LNCaP clone FGC (cell line): ENCODE data around the gene CACNA1B.

Experiments
- DNase-seq: peaks from one replicate; pipeline ENCODE4 v3.0.0-alpha.2; 2011; ENCODE audit warnings: low read depth
- H3K4me3 ChIP-seq: 2 replicates; pipeline ENCODE4 v1.5.1; 2011; ENCODE audit warnings: mild to moderate bottlenecking, low read depth, low read length, control low read depth
- TF ChIP-seq, protein P1 (sequence below): IDR thresholded peaks from 2 replicates; pipeline ENCODE4 v1.5.1; 2012; ENCODE audit warnings: mild to moderate bottlenecking; ENCODE audit not compliant: control insufficient read depth, insufficient read depth; ENCODE audit errors: extremely low read depth

CACNA1B gene

DNA sequence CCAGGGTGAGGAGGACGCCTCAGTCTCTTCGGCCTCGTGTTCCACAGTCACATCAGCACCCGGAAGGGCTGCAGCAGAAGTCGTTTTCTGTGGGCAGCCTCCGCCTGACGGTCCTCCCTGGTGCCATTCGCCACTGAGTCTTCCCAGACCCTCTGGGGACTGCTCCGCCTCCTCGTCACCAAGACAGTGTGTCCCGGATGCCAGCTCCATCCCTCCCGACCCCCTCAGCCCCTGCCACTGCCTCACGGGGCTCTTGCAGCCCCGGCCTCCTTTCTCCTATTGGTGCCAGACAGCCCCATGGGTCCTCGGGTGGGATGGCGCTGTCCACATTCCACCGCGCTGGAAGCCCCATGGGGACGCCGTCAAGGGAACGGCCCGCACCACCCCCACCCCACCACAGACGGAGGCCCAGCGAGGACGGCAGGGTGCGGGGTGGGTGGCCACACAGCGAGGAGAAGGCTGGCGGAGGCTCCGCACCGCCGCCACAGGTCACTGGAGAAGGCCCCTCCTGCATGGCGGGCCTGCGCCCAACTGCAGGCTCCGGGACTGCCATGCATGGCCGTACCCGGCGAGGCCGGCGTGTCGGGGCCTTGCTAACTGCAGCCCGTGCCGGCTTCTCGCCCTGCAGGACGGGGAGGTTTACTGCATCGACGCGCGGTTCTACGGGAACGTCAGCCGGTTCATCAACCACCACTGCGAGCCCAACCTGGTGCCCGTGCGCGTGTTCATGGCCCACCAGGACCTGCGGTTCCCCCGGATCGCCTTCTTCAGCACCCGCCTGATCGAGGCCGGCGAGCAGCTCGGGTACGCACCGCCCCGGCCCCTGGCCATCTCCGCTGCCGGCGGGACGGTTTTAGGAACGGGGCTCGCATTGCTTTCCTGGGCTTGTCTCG lies 43.6 kb upstream of the CACNA1B start:
- H3K4me3 ChIP-seq, result no peak overlapping the region

DNA sequence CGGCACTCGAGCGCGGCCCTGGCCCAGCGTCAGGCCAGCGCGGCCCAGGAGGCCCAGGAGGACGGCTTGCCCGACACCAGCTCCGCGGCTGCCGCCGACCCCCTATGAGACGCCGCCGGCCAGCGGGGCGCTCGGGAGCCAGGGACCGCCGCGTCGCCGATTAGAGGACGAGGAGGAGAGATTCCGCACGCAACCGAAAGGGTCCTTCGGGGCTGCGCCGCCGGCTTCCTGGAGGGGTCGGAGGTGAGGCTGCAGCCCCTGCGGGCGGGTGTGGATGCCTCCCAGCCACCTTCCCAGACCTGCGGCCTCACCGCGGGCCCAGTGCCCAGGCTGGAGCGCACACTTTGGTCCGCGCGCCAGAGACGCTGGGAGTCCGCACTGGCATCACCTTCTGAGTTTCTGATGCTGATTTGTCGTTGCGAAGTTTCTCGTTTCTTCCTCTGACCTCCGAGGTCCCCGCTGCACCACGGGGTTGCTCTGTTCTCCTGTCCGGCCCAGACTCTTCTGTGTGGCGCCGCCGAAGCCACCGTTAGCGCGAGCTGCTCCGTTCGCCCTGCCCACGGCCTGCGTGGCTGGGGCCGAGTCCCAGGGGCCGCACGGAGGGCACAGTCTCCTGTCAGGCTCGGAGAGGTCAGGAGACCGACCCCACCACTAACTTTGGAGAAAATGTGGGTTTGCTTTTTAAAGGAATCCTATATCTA lies 42.6 kb upstream of the CACNA1B start:
- H3K4me3 ChIP-seq, result no peak overlapping the region
- TF ChIP-seq, protein P1, sequence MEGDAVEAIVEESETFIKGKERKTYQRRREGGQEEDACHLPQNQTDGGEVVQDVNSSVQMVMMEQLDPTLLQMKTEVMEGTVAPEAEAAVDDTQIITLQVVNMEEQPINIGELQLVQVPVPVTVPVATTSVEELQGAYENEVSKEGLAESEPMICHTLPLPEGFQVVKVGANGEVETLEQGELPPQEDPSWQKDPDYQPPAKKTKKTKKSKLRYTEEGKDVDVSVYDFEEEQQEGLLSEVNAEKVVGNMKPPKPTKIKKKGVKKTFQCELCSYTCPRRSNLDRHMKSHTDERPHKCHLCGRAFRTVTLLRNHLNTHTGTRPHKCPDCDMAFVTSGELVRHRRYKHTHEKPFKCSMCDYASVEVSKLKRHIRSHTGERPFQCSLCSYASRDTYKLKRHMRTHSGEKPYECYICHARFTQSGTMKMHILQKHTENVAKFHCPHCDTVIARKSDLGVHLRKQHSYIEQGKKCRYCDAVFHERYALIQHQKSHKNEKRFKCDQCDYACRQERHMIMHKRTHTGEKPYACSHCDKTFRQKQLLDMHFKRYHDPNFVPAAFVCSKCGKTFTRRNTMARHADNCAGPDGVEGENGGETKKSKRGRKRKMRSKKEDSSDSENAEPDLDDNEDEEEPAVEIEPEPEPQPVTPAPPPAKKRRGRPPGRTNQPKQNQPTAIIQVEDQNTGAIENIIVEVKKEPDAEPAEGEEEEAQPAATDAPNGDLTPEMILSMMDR, result no peak
- no peak for DNase-seq

More for the DNA sequence above, 43.6 kb upstream of the CACNA1B start:
- no peak for DNase-seq
- TF ChIP-seq, protein P1, result no peak

DNA sequence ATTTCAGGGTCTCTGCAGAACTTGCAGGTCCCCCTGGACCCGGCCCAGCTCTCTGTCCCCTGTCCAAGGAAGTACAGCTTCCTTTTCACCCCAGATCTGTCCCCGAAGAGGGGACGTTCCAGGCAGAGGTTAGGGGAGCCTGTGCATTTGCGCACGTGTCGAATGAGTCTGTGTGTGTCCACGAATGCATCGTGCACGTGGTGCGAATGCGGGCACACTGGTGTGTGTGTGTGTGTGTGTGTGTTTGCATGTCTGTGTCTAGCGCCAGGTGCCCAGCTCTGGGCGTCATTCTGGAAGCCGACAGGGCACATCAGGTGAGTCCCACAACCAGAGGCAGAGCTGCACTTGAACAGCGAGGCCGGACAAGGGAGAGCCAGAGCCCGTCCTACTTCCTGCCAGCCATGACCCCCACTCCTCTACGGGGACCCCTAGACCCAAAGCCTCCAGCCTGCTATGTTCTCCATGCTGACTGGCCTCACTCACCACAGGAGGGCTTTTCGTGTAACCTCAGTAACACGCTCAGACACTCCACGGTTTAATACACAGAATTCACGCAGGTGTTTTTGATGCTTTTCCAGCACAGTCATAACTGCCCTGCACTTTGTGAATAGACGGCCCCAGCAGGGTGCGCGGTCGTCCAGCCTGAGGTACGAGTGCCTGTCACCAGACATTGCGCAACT lies 41.3 kb upstream of the CACNA1B start:
- H3K4me3 ChIP-seq, result no peak overlapping the region
- TF ChIP-seq, protein P1, result no peak
- DNase-seq, result no peak

DNA sequence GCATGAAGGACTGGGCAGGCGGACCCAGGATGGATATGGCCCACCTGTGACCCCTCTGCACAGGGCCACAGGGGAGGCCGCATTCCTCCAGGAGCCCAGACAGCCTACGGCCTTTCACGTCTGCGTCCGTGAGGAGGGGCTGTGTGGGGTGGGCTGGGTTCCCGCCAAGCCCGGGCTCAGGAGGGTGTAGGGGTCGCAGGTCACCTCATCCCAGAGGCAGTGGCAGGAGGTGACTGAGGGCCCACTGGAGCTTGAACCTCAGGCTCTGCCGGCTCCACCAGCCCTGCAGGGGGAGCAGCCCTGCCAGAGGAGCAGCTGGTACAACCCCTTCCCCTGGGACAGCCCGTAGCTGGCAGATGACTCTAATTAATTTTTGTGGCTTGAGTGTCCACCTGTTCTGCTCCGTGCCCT lies 40.7 kb upstream of the CACNA1B start:
- no peak for DNase-seq
- TF ChIP-seq, protein P1, result no peak
- no peak overlapping the region for H3K4me3 ChIP-seq

DNA sequence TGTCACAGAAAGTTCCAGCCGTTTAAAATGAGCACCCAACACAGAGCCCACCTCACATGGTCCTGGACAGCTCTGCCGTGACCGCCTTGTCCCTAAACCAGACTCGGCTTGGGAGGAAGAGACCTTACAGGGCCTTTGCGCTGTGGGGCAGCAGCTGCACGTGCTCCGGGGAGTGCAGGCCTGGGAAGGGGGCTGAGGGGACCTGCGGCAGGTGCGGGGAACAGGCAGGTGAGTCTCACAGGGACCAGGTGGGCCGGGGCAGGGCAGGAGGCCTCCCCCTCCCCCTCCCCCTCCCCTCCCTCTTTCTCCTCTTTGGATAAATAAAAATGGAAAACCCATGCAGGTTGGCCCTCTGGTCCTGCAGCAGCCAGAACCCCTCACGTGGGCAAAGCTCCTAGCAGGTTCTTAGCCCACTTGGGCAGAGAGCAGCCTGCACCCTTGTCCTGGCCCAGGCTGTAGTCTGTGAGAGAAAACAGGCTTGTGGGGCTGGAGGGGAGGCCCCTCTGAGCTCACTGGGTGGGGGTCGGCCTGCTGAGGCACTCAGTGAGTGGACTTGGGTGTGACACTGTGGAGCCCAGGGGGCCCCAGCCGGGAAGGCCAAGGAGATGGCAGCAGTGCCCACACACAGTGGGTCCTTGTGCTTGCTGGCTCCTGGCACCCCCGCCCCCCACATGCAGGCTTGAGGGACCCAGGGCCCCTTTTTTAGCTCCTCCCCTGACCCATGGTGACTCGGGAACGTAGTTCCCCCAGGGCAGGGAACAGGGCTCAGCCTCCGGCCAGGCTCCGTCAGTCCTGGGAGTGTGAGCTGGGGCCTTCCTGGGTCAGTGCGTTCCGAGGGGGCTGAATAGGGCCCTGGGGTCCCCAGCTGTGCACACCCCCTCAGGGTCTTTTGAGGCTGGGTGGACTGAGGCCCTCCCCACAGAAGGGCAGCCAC lies 40.0 kb upstream of the CACNA1B start:
- H3K4me3 ChIP-seq, result no peak overlapping the region
- TF ChIP-seq, protein P1, result no peak
- DNase-seq, result no peak

DNA sequence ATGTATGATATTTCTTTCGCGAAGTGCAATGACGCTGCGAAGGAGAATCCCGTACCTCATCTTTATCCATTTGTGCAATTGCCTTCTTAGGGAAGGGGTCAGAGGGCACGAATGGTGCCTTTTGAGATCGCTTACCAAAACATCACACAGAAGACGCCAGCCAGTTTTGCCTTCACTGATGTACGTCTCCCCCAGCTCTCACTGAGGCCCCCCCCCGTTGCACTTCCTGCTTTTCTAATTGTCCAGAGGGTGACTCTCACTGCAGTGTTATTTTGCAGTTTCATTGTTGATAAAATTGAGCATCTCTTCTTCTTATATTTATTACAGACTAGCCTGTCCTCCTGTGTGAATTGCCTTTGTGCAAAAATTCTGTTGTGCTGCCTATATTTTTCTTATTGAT lies 39.0 kb upstream of the CACNA1B start:
- TF ChIP-seq, protein P1, result no peak
- H3K4me3 ChIP-seq, result no peak overlapping the region
- DNase-seq, result no peak
